Measurements from ENCODE around the gene CRIP3.

The CRIP3 gene

GRCh38 chr6:43297644-43298564 lies 10.7 kb downstream of the CRIP3 start, which contains the start of gene SLC22A7:
Gene SLC22A7, plus strand, starts transcription at chr6:43298260. Its CDS starts 99 bp downstream, at chr6:43298359.
- ChIA-PET POLR2A (no interaction called here), CTCF (interaction anchor here (1.0 to 3.7 kb wide), 7 partner anchors 10 to 240 kb away, joined by 3 to 24 read pairs (median 6); partner anchors contain the start of gene CRIP3)
- TF ChIP-seq CTCF (IDR thresholded peaks at IDR 0.05; ENCODE audit: control extremely low read depth, extremely low read depth, low read depth, missing control alignments), result no peak
- DNase-seq (ENCODE audit: extremely low spot score), result no peak

GRCh38 chr6:43296780-43297497 lies 11.7 kb downstream of the CRIP3 start:
- POLR2A ChIA-PET, result interaction anchor here (0.6 kb wide), 1 partner anchor 9 kb away, joined by 3 read pairs; no protein-coding TSS in a partner anchor
- CTCF ChIA-PET, result interaction anchor here (0.8 to 3.7 kb wide), 7 partner anchors 10 to 241 kb away, joined by 3 to 24 read pairs (median 6); partner anchors contain the start of gene CRIP3
- DNase-seq (ENCODE audit: extremely low spot score), result no peak

GRCh38 chr6:43295456-43295855 lies 13.2 kb downstream of the CRIP3 start:
- ChIA-PET CTCF (interaction anchor here (1.2 to 3.7 kb wide), 3 partner anchors 12 to 66 kb away, joined by 4 to 24 read pairs (median 11); partner anchors contain the start of genes CRIP3 and DNPH1), POLR2A (interaction anchor here (1.1 kb wide), 1 partner anchor 26 kb away, joined by 3 read pairs; no protein-coding TSS in a partner anchor)
- no peak for TF ChIP-seq CTCF (IDR thresholded peaks at IDR 0.05; ENCODE audit: control extremely low read depth, extremely low read depth, low read depth, missing control alignments)
- DNase-seq (ENCODE audit: extremely low spot score), result no peak

More at GRCh38 chr6:43296780-43297497, 11.7 kb downstream of the CRIP3 start:
- TF ChIP-seq CTCF (IDR thresholded peaks at IDR 0.05; ENCODE audit: control extremely low read depth, extremely low read depth, low read depth, missing control alignments), result no peak

- ChIA-PET CTCF (interaction anchor here (3.7 kb wide), 1 partner anchor 13 kb away, joined by 24 read pairs; the partner anchor contains the start of gene CRIP3), POLR2A (no interaction called here)
- DNase-seq (ENCODE audit: extremely low spot score), result no peak
- TF ChIP-seq CTCF (IDR thresholded peaks at IDR 0.05; ENCODE audit: control extremely low read depth, extremely low read depth, low read depth, missing control alignments), result no peak
These were observed 14.1 kb downstream of the CRIP3 start for GRCh38 chr6:43294536-43294935.

- CTCF ChIA-PET, result no interaction called here
- no peak for TF ChIP-seq CTCF (IDR thresholded peaks at IDR 0.05; ENCODE audit: control extremely low read depth, extremely low read depth, low read depth, missing control alignments)
- DNase-seq (ENCODE audit: extremely low spot score), result no peak
- POLR2A ChIA-PET, result no interaction called here
These were observed 14.9 kb downstream of the CRIP3 start for GRCh38 chr6:43293698-43294097.

- POLR2A ChIA-PET, result no interaction called here
- DNase-seq (ENCODE audit: extremely low spot score), result no peak
- CTCF ChIA-PET, result no interaction called here
- TF ChIP-seq CTCF (IDR thresholded peaks at IDR 0.05; ENCODE audit: control extremely low read depth, extremely low read depth, low read depth, missing control alignments), result no peak
These were observed 15.8 kb downstream of the CRIP3 start for GRCh38 chr6:43292763-43293318.
